NT2/D1 (cell line): ENCODE measurements around the gene HES6.

ENCODE experiments used
- DNase-seq: peaks from one replicate; pipeline ENCODE4 v3.0.0-alpha.2; 2011; ENCODE audit warnings: low read depth, low spot score
- H3K27me3 ChIP-seq: 2 replicates; pipeline ENCODE4 v1.6.0; 2011; ENCODE audit warnings: mild to moderate bottlenecking; ENCODE audit not compliant: insufficient read length, insufficient read depth
- H3K36me3 ChIP-seq: 2 replicates; pipeline ENCODE4 v1.6.1; 2011; ENCODE audit warnings: mild to moderate bottlenecking, low read length, mixed read lengths; ENCODE audit not compliant: insufficient read depth, insufficient read length
- H3K4me1 ChIP-seq: 2 replicates; pipeline ENCODE4 v1.5.1; 2011; ENCODE audit not compliant: insufficient read depth, insufficient read length
- H3K4me3 ChIP-seq: 2 replicates; pipeline ENCODE4 v1.5.1; 2011; ENCODE audit warnings: low read depth; ENCODE audit not compliant: insufficient read length
- H3K9ac ChIP-seq: 2 replicates; pipeline ENCODE4 v1.6.0; 2011; ENCODE audit warnings: low read depth; ENCODE audit not compliant: insufficient read length
- H3K9me3 ChIP-seq: 2 replicates; pipeline ENCODE4 v1.5.1; 2011; ENCODE audit warnings: mild to moderate bottlenecking, low read length; ENCODE audit not compliant: insufficient read depth
- SUZ12 ChIP-seq: IDR thresholded peaks from 2 replicates; pipeline ENCODE4 v1.6.1; 2011; ENCODE audit not compliant: insufficient read length, insufficient read depth; ENCODE audit errors: extremely low read depth
- YY1 ChIP-seq: IDR thresholded peaks from 2 replicates; pipeline ENCODE4 v1.6.1; 2011; ENCODE audit not compliant: insufficient read length, insufficient read depth
- ZNF274 ChIP-seq: IDR thresholded peaks from 2 replicates; pipeline ENCODE4 v1.6.1; 2011; ENCODE audit warnings: mild to moderate bottlenecking, low read depth, low read length

The HES6 gene

GRCh38 chr2:238240757-238241711, 1.2 kb upstream of the HES6 start:
- peaks cover 39% of the 10 kb centered on the region for H3K27me3 ChIP-seq
- H3K9me3 ChIP-seq, result peaks cover 6% of the 10 kb centered on the region; the same call in 1 of the 2 replicates
- peaks cover 11% of the 10 kb centered on the region for H3K4me1 ChIP-seq
- no peak for TF ChIP-seq SUZ12
- no peak for TF ChIP-seq ZNF274
- TF ChIP-seq YY1, result no peak
- peak overlapping the region; percentile 75 for H3K9ac ChIP-seq
- peaks cover 8% of the 10 kb centered on the region for H3K36me3 ChIP-seq
- H3K4me3 ChIP-seq, result peak overlapping the region; percentile 41
- DNase-seq, result peak; percentile 62

GRCh38 chr2:238239543-238239862, 335 bp downstream of the HES6 start:
- no peaks in the 10 kb centered on the region for H3K36me3 ChIP-seq
- H3K9me3 ChIP-seq, result peaks cover 6% of the 10 kb centered on the region; the same call in 1 of the 2 replicates
- H3K4me3 ChIP-seq, result peak overlapping the region; percentile 72
- peaks cover 11% of the 10 kb centered on the region for H3K4me1 ChIP-seq
- DNase-seq, result no peak
- TF ChIP-seq YY1, result no peak
- peaks cover 41% of the 10 kb centered on the region for H3K27me3 ChIP-seq
- peak overlapping the region; percentile 91 for H3K9ac ChIP-seq

DNA sequence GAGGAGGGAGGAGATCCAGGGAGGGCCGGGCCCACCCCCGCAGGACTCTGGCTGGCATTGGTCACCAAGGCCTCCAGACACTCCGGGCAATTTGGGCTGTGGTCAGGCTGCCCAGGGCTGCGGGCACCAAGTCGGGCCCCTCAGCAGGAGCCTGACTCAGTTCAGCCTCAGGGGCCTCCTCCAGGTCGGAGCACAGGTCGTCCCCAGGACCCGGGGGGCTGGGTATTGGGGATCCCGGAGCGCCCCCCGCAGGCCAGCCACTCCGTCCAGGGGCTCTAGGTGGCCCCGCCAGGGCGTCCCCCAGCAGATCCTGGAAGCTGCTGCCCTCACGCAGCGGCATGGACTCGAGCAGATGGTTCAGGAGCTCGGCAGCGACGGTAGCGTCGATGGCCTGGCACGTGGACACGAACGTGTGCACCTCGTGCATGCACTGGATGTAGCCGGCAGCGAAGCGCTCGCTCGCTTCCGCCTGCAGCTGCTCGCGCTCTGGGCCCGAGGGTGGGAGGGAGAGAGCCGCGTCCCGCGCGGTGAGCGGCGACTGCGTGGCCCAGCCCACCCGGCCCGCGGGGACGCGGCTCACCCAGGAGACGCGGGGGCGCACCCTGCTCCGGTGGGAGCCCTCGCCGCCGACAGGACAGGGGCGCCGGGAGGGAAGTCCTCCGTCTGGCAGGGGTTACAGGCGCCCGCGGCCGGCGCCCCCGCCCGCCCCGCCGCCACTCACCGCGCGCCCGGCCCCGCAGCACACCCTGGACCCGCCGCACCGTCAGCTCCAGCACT, 884 bp downstream of the HES6 start:
- H3K9ac ChIP-seq, result peak overlapping the region; percentile 91
- DNase-seq, result no peak
- TF ChIP-seq SUZ12, result no peak
- TF ChIP-seq YY1, result no peak
- no peak for TF ChIP-seq ZNF274
- peaks cover 6% of the 10 kb centered on the region; the same call in 1 of the 2 replicates for H3K9me3 ChIP-seq
- no peaks in the 10 kb centered on the region for H3K36me3 ChIP-seq
- H3K4me1 ChIP-seq, result peaks cover 11% of the 10 kb centered on the region
- peaks cover 41% of the 10 kb centered on the region for H3K27me3 ChIP-seq
- H3K4me3 ChIP-seq, result peak overlapping the region; percentile 72

- Histone ChIP-seq H3K27me3 (peaks cover 41% of the 10 kb centered on the region), H3K9me3 (peaks cover 6% of the 10 kb centered on the region; the same call in 1 of the 2 replicates), H3K4me3 (peak overlapping the region; percentile 72), H3K36me3 (no peaks in the 10 kb centered on the region), H3K9ac (peak overlapping the region; percentile 91), H3K4me1 (peaks cover 7% of the 10 kb centered on the region)
- no peak for DNase-seq
- no peak for TF ChIP-seq ZNF274
- TF ChIP-seq SUZ12, result no peak
- no peak for TF ChIP-seq YY1
Observed at GRCh38 chr2:238238311-238238765, 1.5 kb downstream of the HES6 start.

- DNase-seq, result no peak
- H3K4me1 ChIP-seq, result peaks cover 4% of the 10 kb centered on the region
- no peaks in the 10 kb centered on the region for H3K36me3 ChIP-seq
- peaks cover 38% of the 10 kb centered on the region for H3K27me3 ChIP-seq
- peaks cover 6% of the 10 kb centered on the region; the same call in 1 of the 2 replicates for H3K9me3 ChIP-seq
- H3K4me3 ChIP-seq, result no peak overlapping the region
- TF ChIP-seq ZNF274, result no peak
- no peak overlapping the region for H3K9ac ChIP-seq
Observed at GRCh38 chr2:238237431-238238135, 2.3 kb downstream of the HES6 start.

- H3K9me3 ChIP-seq, result peaks cover 6% of the 10 kb centered on the region; the same call in 1 of the 2 replicates
- H3K36me3 ChIP-seq, result no peaks in the 10 kb centered on the region
- H3K4me3 ChIP-seq, result no peak overlapping the region
- H3K4me1 ChIP-seq, result peaks cover 3% of the 10 kb centered on the region
- no peak for DNase-seq
- H3K9ac ChIP-seq, result no peak overlapping the region
- no peak for TF ChIP-seq ZNF274
- no peak for TF ChIP-seq SUZ12
- no peak for TF ChIP-seq YY1
- H3K27me3 ChIP-seq, result peaks cover 28% of the 10 kb centered on the region
Observed at GRCh38 chr2:238236571-238236970, 3.3 kb downstream of the HES6 start.

DNA sequence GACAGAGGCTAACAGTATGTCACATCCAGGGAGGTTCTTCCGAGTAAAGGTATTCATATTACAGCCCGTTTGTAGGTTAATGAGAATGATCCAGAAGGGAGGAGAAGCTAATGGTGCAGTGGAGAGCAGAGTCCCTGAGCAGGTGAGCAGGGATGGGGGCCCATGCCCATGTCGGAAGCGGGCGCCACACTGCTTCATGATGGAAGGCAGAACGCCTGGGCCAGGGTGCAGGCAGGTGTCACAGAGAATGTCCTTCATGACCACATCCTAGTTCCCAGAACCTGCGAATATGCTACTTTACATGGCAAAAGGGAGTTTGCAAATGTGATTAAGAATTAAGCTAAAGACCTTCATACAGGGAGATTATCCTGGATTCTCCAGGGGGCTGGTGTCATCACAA, 4.0 kb downstream of the HES6 start:
- no peak overlapping the region for H3K4me3 ChIP-seq
- H3K27me3 ChIP-seq, result peaks cover 28% of the 10 kb centered on the region
- H3K4me1 ChIP-seq, result peaks cover 3% of the 10 kb centered on the region
- no peaks in the 10 kb centered on the region for H3K36me3 ChIP-seq
- peaks cover 6% of the 10 kb centered on the region; the same call in 1 of the 2 replicates for H3K9me3 ChIP-seq
- TF ChIP-seq YY1 (no peak), SUZ12 (no peak), ZNF274 (no peak)
- no peak for DNase-seq
- no peak overlapping the region for H3K9ac ChIP-seq
